HCT116 (cell line): ENCODE results near the gene KMT2E. TPM values are rescaled to one million over a fixed set of nuclear protein-coding genes. Genes with fewer than 3 reads are reported as not detected.

Source experiments
- ATAC-seq: fragments of 200-7000 bp; cut with Tn5 transposase; 2 replicates; pipeline ENCODE4 v1.9.1; 2020; ENCODE audit warnings: mild to moderate bottlenecking, moderate library complexity
- BruUV-seq: library from RNA; stranded (reverse); fragments of 400-500 nt; replicated peaks from 2 replicates; lab custom pipeline; 2021; lab: Mats Ljungman, UMichigan
- CTCF ChIA-PET: fragments of 300-600 bp; sonication (Branson Sonifier 250); formaldehyde crosslinking; loops from one replicate; lab custom pipeline; 2021; ENCODE audit warnings: antibody characterized with exemption; lab: Charles Lee
- POLR2A ChIA-PET: fragments of 300-600, 350-600 bp; sonication (Branson Sonifier 250); formaldehyde crosslinking; loops from one replicate; lab custom pipeline; 2021; ENCODE audit warnings: antibody characterized with exemption; lab: Charles Lee
- RAD21 ChIA-PET, 2 experiments: fragments of 300-600 bp; sonication (Branson Sonifier 250); formaldehyde crosslinking; loops; one replicate each; lab custom pipeline; 2023; ENCODE audit warnings: low total read pairs in 2 of 2; ENCODE audit not compliant: uncharacterized antibody in 2 of 2, unreplicated experiment in 2 of 2, low non-redundant PET in 1 of 2; lab: Charles Lee
- DNase-seq: peaks from one replicate; pipeline ENCODE4 v3.0.0-alpha.2; 2010; ENCODE audit warnings: low read depth, low spot score
- H2AFZ ChIP-seq: fragments of 200-600 bp; shearing (Covaris generic), sonication (generic); 2 replicates; pipeline ENCODE4 v1.6.1; 2017; ENCODE audit warnings: low read depth, mixed run types, mixed read lengths, antibody characterized with exemption, low read length; ENCODE audit not compliant: poor library complexity, severe bottlenecking
- H3K27ac ChIP-seq: 2 replicates; pipeline ENCODE4 v1.5.1; 2012; ENCODE audit warnings: low read depth, low read length
- H3K27me3 ChIP-seq: fragments of 200-600 bp; sonication (generic); 2 replicates; pipeline ENCODE4 v1.6.1; 2016; ENCODE audit warnings: mixed run types, low read length, mixed read lengths; ENCODE audit not compliant: insufficient read depth
- H3K36me3 ChIP-seq, 2 experiments: fragments of 200-500 bp in 1 of 2; fragments of 200-600 bp in 1 of 2; sonication (Bioruptor generic) in 1 of 2; sonication (generic) in 1 of 2; 2 replicates each; pipeline versions ENCODE4 v1.5.1 to v1.6.1; 2014 to 2016; ENCODE audit warnings: low read length in 2 of 2, inconsistent platforms in 1 of 2, mixed read lengths in 1 of 2, mixed run types in 1 of 2; ENCODE audit not compliant: insufficient read depth in 2 of 2, control insufficient read depth in 1 of 2
- H3K4me1 ChIP-seq, 2 experiments: fragments of 200-600 bp in 1 of 2; sonication (generic) in 1 of 2; 2 replicates each; pipeline versions ENCODE4 v1.5.1 to v1.6.1; 2012 to 2017; ENCODE audit warnings: low read length in 2 of 2, inconsistent platforms in 1 of 2, mild to moderate bottlenecking in 1 of 2, mixed read lengths in 1 of 2, mixed run types in 1 of 2, moderate library complexity in 1 of 2; ENCODE audit not compliant: insufficient read depth in 2 of 2, control insufficient read depth in 1 of 2
- H3K4me2 ChIP-seq: fragments of 200-600 bp; sonication (generic); 2 replicates; pipeline ENCODE4 v1.6.1; 2017; ENCODE audit warnings: mixed run types, low read length, mixed read lengths
- H3K4me3 ChIP-seq, 2 experiments: fragments of 200-600 bp in 1 of 2; sonication (generic) in 1 of 2; replicated peaks in 1 of 2; 2 replicates each; pipeline ENCODE4 v1.5.1; 2011 to 2016; ENCODE audit warnings: low read length in 2 of 2, control low read depth in 1 of 2, low read depth in 1 of 2, mild to moderate bottlenecking in 1 of 2, mixed read lengths in 1 of 2, mixed run types in 1 of 2
- H3K79me2 ChIP-seq: fragments of 200-600 bp; sonication (generic); 2 replicates; pipeline ENCODE4 v1.6.1; 2017; ENCODE audit warnings: mild to moderate bottlenecking, mixed run types, low read length, moderate library complexity, mixed read lengths; ENCODE audit not compliant: insufficient read depth
- H3K9ac ChIP-seq: fragments of 200-600 bp; sonication (generic); 2 replicates; pipeline ENCODE4 v1.6.1; 2016; ENCODE audit warnings: low read length, mixed read lengths
- H3K9me2 ChIP-seq: fragments of 200-600 bp; sonication (generic), shearing (Covaris generic); 2 replicates; pipeline ENCODE4 v1.6.1; 2017; ENCODE audit warnings: mixed run types, mild to moderate bottlenecking, moderate library complexity; ENCODE audit not compliant: insufficient read depth
- H3K9me3 ChIP-seq, 2 experiments: fragments of 200-500 bp in 1 of 2; fragments of 200-600 bp in 1 of 2; sonication (Bioruptor generic) in 1 of 2; sonication (generic) in 1 of 2; 2 replicates each; pipeline ENCODE4 v1.6.1; 2014 to 2017; ENCODE audit warnings: low read length in 2 of 2, mixed read lengths in 2 of 2, inconsistent platforms in 1 of 2, low read depth in 1 of 2, mild to moderate bottlenecking in 1 of 2, mixed run types in 1 of 2, moderate library complexity in 1 of 2; ENCODE audit not compliant: control insufficient read depth in 1 of 2, insufficient read depth in 1 of 2
- H4K20me1 ChIP-seq: fragments of 200-600 bp; sonication (generic), shearing (Covaris generic); 2 replicates; pipeline ENCODE4 v1.6.1; 2017; ENCODE audit warnings: mixed run types, mild to moderate bottlenecking, moderate library complexity; ENCODE audit not compliant: insufficient read depth
- EZH2 ChIP-seq: fragments of 200-600 bp; sonication (generic); IDR thresholded peaks from 2 replicates; pipeline ENCODE4 v1.6.1; 2017; ENCODE audit warnings: antibody characterized with exemption, mixed run types
- EZH2phosphoT487 ChIP-seq: fragments of 200-600 bp; IDR thresholded peaks from 2 replicates; pipeline ENCODE4 v1.6.1; 2018; ENCODE audit warnings: antibody characterized with exemption, borderline replicate concordance
- TCF7L2 ChIP-seq: IDR thresholded peaks from 2 replicates; pipeline ENCODE4 v1.7.0; 2011; ENCODE audit warnings: borderline replicate concordance, inconsistent platforms; ENCODE audit not compliant: insufficient read depth, insufficient read length; ENCODE audit errors: extremely low read depth
- YY1 ChIP-seq: IDR thresholded peaks from 2 replicates; pipeline ENCODE4 v1.6.1; 2011; ENCODE audit warnings: low read length, low read depth, moderate library complexity, mild to moderate bottlenecking; ENCODE audit not compliant: insufficient replicate concordance; ENCODE audit errors: extremely low read depth
- intact Hi-C: fragments of 100-400 bp; cut with micrococcal nuclease; formaldehyde crosslinking; loops from 2 replicates; pipeline ENCODE4 v1.10.0; 2022
- total RNA-seq: library from RNA; stranded (reverse); gene quantifications from one replicate; pipeline ENCODE4 v1.2.1, GENCODE V29; 2021; ENCODE audit not compliant: unreplicated experiment

Gene KMT2E
- total RNA-seq, 1 experiment from 2014 or later: 39.8 TPM

DNA sequence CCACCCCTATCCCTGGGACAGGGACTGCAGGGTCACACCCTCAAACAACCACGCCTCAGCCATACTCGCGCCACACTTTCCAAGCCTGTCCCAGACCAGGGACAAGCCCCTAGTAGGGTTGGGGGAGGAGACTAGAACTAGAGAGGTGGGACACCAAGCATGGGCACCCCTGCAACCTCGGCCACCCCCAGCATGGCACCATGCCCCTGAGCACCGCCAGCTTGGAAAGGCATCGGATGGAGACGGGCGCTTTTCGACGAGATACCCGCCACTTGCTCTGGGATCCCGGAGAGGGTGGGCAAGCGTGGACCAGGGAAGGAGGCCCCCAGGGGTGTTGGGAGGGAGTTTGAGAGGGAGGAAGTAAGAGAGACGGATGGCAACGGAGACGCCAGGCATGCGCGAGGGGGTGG, 13.1 kb upstream of the KMT2E start:
- TF ChIP-seq EZH2phosphoT487 (no peak), YY1 (no peak), TCF7L2 (no peak)
- peaks cover 25% of the 10 kb centered on the region; the same call in 1 of the 2 replicates for H4K20me1 ChIP-seq
- H3K9me2 ChIP-seq: no peaks in the 10 kb centered on the region
- no peak overlapping the region for H3K4me2 ChIP-seq
- no peak overlapping the region for H2AFZ ChIP-seq
- ATAC-seq (no peak), DNase-seq (no peak)
- no peaks in the 10 kb centered on the region; the same call in none of the 2 replicates for H3K79me2 ChIP-seq
- no peaks in the 10 kb centered on the region for H3K27me3 ChIP-seq
- no TSS peak for BruUV-seq
- H3K36me3 ChIP-seq: no peaks in the 10 kb centered on the region
- H3K27ac ChIP-seq: no peak overlapping the region
- H3K4me3 ChIP-seq: no peak overlapping the region
- intact Hi-C loops: no loop called here
- no peaks in the 10 kb centered on the region for H3K9me3 ChIP-seq
- ChIA-PET CTCF (no interaction called here), POLR2A (interaction anchor here (1.3 kb wide), 1 partner anchor 12 kb away, joined by 5 read pairs; no protein-coding TSS in a partner anchor), RAD21 (no interaction called here)
- H3K9ac ChIP-seq: no peak overlapping the region
- peaks cover 7 to 23% of the 10 kb centered on the region in 2 experiments for H3K4me1 ChIP-seq

DNA sequence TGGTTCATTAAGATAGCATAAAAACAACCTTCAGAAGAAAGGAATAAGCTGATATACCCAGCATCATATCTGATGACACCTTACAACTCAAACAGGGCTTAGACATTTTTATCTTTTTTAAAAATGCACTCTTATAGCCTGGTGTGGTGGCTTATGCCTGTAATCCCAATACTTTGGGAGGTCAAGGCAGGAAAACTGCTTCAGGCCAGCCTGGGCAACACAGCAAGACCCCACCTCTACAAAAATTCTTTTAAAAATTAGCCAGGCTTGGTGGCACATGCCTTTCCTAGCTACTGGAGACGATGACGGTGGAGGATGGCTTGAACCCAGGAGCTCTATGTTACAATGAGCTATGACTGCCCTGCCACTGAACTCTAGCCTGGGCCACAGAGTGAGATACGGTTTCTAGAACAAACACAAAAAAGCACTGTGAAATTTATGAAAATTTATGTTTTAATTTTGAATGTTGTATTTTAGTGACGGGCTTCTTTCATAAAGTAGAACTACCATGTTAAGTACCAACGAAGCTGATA, 12.3 kb upstream of the KMT2E start:
- peaks cover 7 to 25% of the 10 kb centered on the region in 2 experiments for H3K4me1 ChIP-seq
- intact Hi-C loops: no loop called here

More for the DNA sequence above, 12.3 kb upstream of the KMT2E start:
- DNase-seq (no peak), ATAC-seq (no peak)
- H3K9me3 ChIP-seq: no peaks in the 10 kb centered on the region
- no peak for TF ChIP-seq EZH2
- H3K9me2 ChIP-seq: no peaks in the 10 kb centered on the region
- CTCF ChIA-PET: no interaction called here
- H3K36me3 ChIP-seq: no peaks in the 10 kb centered on the region
- peaks cover 22% of the 10 kb centered on the region; the same call in 1 of the 2 replicates for H4K20me1 ChIP-seq
- no peak overlapping the region for H3K4me2 ChIP-seq
- H3K27ac ChIP-seq: no peak overlapping the region
- POLR2A ChIA-PET: interaction anchor here (1.3 kb wide), 1 partner anchor 12 kb away, joined by 5 read pairs; no protein-coding TSS in a partner anchor
- H3K27me3 ChIP-seq: no peaks in the 10 kb centered on the region
- H3K9ac ChIP-seq: no peak overlapping the region
- no TSS peak for BruUV-seq
- no peak overlapping the region for H3K4me3 ChIP-seq
- no peaks in the 10 kb centered on the region; the same call in none of the 2 replicates for H3K79me2 ChIP-seq
- no peak overlapping the region for H2AFZ ChIP-seq
- RAD21 ChIA-PET: no interaction called here
